ENCODE results near the gene SMIM1.

Gene SMIM1

GRCh38 chr1:3817821-3818597 is 45.5 kb downstream of the SMIM1 start:
- DNase-seq: no peak

GRCh38 chr1:3819771-3820200 is 47.2 kb downstream of the SMIM1 start:
- no peak for DNase-seq

GRCh38 chr1:3820316-3820715 is 47.8 kb downstream of the SMIM1 start:
- no peak for DNase-seq

- DNase-seq: no peak
Measured at GRCh38 chr1:3821004-3821403, 48.5 kb downstream of the SMIM1 start.

GRCh38 chr1:3821447-3821846 is 48.9 kb downstream of the SMIM1 start:
- DNase-seq: no peak

GRCh38 chr1:3821908-3822307 is 49.4 kb downstream of the SMIM1 start:
- DNase-seq: no peak

- no peak for DNase-seq
Measured at GRCh38 chr1:3822421-3822820, 49.9 kb downstream of the SMIM1 start.

GRCh38 chr1:3824650-3825049 is 52.1 kb downstream of the SMIM1 start:
- no peak for DNase-seq

GRCh38 chr1:3825356-3825755 is 52.8 kb downstream of the SMIM1 start:
- DNase-seq: no peak
